HT1080 (cell line): ENCODE results near the gene ABLIM2. TPM values are rescaled to one million over a fixed set of nuclear protein-coding genes. Genes with fewer than 3 reads are reported as not detected.

Source experiments
- DNase-seq: peaks from one replicate; pipeline ENCODE4 v3.0.0-alpha.2; 2015; ENCODE audit warnings: low read depth
- total RNA-seq: library from RNA; depleted of rRNA; stranded (reverse); fragments of >200 nt; shearing (Covaris generic); gene quantifications from 2 replicates; pipeline ENCODE4 v1.2.3, GENCODE V29; 2014

Gene ABLIM2
- total RNA-seq, 1 experiment from 2014 or later = 0.19 TPM

GRCh38 chr4:8008391-8008790, 150.2 kb downstream of the ABLIM2 start:
- no peak for DNase-seq

GRCh38 chr4:8007581-8007980, 151.0 kb downstream of the ABLIM2 start:
- DNase-seq = no peak

GRCh38 chr4:8006471-8006870, 152.1 kb downstream of the ABLIM2 start:
- DNase-seq = no peak

- no peak for DNase-seq
These were observed 152.8 kb downstream of the ABLIM2 start for GRCh38 chr4:8005814-8006215.

- DNase-seq = no peak
These were observed 153.4 kb downstream of the ABLIM2 start for GRCh38 chr4:8005033-8005808.

GRCh38 chr4:8004066-8004465, 154.5 kb downstream of the ABLIM2 start:
- DNase-seq = no peak

- DNase-seq = no peak
These were observed 155.9 kb downstream of the ABLIM2 start for GRCh38 chr4:8002525-8003309.

- no peak for DNase-seq
These were observed 156.9 kb downstream of the ABLIM2 start for GRCh38 chr4:8001564-8002355.

- no peak for DNase-seq
These were observed 157.7 kb downstream of the ABLIM2 start for GRCh38 chr4:8000721-8001491.

- no peak for DNase-seq
These were observed 158.4 kb downstream of the ABLIM2 start for GRCh38 chr4:8000247-8000646.

GRCh38 chr4:7999695-8000094, 158.9 kb downstream of the ABLIM2 start:
- no peak for DNase-seq

GRCh38 chr4:7999279-7999678, 159.3 kb downstream of the ABLIM2 start:
- DNase-seq = no peak

- DNase-seq = no peak
These were observed 160.2 kb downstream of the ABLIM2 start for GRCh38 chr4:7998447-7998846.

GRCh38 chr4:7995866-7996265, 162.7 kb downstream of the ABLIM2 start:
- DNase-seq = no peak

GRCh38 chr4:7995135-7995534, 163.5 kb downstream of the ABLIM2 start:
- no peak for DNase-seq

- DNase-seq = no peak
These were observed 164.9 kb downstream of the ABLIM2 start for GRCh38 chr4:7993671-7994070.

- no peak for DNase-seq
These were observed 165.8 kb downstream of the ABLIM2 start for GRCh38 chr4:7992846-7993245.

GRCh38 chr4:7990807-7991459, 167.7 kb downstream of the ABLIM2 start:
- no peak for DNase-seq

GRCh38 chr4:7989654-7990053, 169.0 kb downstream of the ABLIM2 start:
- no peak for DNase-seq

GRCh38 chr4:7988437-7988836, 170.2 kb downstream of the ABLIM2 start:
- DNase-seq = no peak
